Measurements from ENCODE around the gene SIRT2. TPM values are rescaled to one million over a fixed set of nuclear protein-coding genes. Genes with fewer than 3 reads are reported as not detected.

Gene SIRT2
- polyA plus RNA-seq, 3 donors = 57.5 to 65.9 (median 64.3) TPM

DNA sequence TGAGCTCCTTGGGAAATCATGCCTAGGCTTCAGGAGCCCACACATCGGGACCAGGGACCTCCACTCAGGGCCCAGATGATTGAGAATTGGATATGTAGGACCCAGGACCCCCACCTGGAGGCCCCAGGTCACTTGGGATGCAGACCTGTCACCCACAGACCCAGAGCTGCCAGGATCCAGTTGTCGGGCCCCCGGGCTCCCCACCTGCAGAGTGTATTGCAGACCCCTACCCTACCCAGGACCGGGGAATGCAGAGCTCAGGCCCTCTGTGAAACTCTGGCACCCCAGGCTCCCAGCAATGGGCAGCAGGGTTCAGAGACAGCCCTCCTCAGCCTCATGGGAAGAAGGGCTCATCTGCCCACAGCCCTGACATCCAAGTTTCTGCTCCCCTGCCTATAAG lies 6.2 kb upstream of the SIRT2 start:
- no peak for DNase-seq
- peaks cover 0 to 5% (median 0%) of the 10 kb centered on the region in 7 donors for H3K9me3 Mint-ChIP-seq
- peaks cover 4 to 11% of the 10 kb centered on the region in 2 donors for H3K4me1 ChIP-seq (ENCODE audit: control insufficient read depth in 1 of 2, insufficient read depth in 2 of 2, low read length in 2 of 2)
- H3K4me3 Mint-ChIP-seq = no peak overlapping the region
- peak overlapping the region in 2 of 7 donors; percentile 40 to 57 for H3K27ac Mint-ChIP-seq
- H3K9me3 ChIP-seq (replicated peaks in 1 of 2; ENCODE audit: control insufficient read depth in 1 of 2, insufficient read depth in 1 of 2, low read length in 2 of 2) = no peaks in the 10 kb centered on the region
- no peak overlapping the region for H3K9ac ChIP-seq (ENCODE audit: insufficient read depth, low read length, poor library complexity, severe bottlenecking)
- H3K27me3 Mint-ChIP-seq (ENCODE audit: low read depth in 3 of 3) = no peaks in the 10 kb centered on the region
- H3K36me3 ChIP-seq (replicated peaks in 1 of 2; ENCODE audit: control insufficient read depth in 1 of 2, insufficient read depth in 2 of 2, low read length in 2 of 2) = peaks cover 42 to 45% of the 10 kb centered on the region in 2 donors
- H4K20me1 ChIP-seq (ENCODE audit: insufficient read depth, low read length) = no peaks in the 10 kb centered on the region
- no peak overlapping the region for H3K4me3 ChIP-seq (replicated peaks in 1 of 3; ENCODE audit: low read depth in 2 of 3, low read length in 3 of 3)
- peaks cover 23% of the 10 kb centered on the region for H3K79me2 ChIP-seq (ENCODE audit: insufficient read depth, low read length)
- TF ChIP-seq, protein P1, sequence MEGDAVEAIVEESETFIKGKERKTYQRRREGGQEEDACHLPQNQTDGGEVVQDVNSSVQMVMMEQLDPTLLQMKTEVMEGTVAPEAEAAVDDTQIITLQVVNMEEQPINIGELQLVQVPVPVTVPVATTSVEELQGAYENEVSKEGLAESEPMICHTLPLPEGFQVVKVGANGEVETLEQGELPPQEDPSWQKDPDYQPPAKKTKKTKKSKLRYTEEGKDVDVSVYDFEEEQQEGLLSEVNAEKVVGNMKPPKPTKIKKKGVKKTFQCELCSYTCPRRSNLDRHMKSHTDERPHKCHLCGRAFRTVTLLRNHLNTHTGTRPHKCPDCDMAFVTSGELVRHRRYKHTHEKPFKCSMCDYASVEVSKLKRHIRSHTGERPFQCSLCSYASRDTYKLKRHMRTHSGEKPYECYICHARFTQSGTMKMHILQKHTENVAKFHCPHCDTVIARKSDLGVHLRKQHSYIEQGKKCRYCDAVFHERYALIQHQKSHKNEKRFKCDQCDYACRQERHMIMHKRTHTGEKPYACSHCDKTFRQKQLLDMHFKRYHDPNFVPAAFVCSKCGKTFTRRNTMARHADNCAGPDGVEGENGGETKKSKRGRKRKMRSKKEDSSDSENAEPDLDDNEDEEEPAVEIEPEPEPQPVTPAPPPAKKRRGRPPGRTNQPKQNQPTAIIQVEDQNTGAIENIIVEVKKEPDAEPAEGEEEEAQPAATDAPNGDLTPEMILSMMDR (IDR thresholded peaks at IDR 0.05) = no peak
- H2AFZ ChIP-seq (ENCODE audit: insufficient read depth, low read depth, low read length, poor library complexity, severe bottlenecking) = no peak overlapping the region
- intact Hi-C loops (cut with micrococcal nuclease) = no loop called here
- 100% methylated on average over 2 of the region's 4 CpGs for WGBS (ENCODE audit: insufficient coverage)
- no peaks in the 10 kb centered on the region for H3K27me3 ChIP-seq (ENCODE audit: control insufficient read depth in 2 of 2, insufficient read depth in 2 of 2, low read length in 2 of 2)
- H3K4me1 Mint-ChIP-seq = peaks cover 7% of the 10 kb centered on the region
- no peak overlapping the region for H3K4me2 ChIP-seq (replicated peaks; ENCODE audit: extremely low read depth, low read length, poor library complexity, severe bottlenecking)
- H3K27ac ChIP-seq (ENCODE audit: low read depth in 1 of 2, low read length in 2 of 2) = no peak overlapping the region
- peaks cover 43 to 58% of the 10 kb centered on the region in 2 donors for H3K36me3 Mint-ChIP-seq

DNA sequence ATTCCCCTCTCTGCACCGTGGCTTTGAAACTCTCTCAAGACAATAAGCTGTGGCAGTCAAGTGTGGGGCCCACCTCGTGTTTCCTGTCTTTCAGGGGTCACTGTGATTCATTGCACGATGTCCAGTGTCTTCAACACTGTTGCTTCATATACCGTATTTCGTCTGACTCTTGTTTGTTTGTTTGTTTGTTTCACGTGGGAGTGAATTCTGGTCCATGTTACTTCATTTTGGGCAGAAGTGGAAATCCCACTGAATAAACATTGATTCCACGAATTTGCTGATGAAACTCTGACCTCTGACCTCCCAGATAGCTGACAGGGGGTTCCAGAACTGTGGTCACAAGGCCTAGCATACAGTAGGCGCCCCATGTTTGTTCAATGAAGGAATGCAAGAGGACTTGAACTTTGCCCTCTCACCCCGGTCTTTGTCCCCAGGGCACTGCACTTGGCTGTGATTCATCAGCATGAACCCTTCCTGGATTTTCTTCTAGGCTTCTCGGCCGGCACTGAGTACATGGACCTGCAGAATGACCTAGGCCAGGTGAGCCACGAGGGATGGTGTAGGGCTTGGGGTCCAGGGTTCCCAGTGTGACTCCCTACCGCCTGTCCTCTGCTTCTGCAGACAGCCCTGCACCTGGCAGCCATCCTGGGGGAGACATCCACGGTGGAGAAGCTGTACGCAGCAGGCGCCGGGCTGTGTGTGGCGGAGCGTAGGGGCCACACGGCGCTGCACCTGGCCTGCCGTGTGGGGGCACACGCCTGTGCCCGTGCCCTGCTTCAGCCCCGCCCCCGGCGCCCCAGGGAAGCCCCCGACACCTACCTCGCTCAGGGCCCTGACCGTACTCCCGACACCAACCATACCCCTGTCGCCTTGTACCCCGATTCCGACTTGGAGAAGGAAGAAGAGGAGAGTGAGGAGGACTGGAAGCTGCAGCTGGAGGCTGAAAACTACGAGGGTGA lies 5.4 kb upstream of the SIRT2 start:
- Mint-ChIP-seq H3K4me1 (peaks cover 12% of the 10 kb centered on the region), H3K4me3 (no peak overlapping the region), H3K9me3 (peaks cover 0 to 5% (median 0%) of the 10 kb centered on the region in 7 donors), H3K27ac (peak overlapping the region in 2 of 7 donors; percentile 7 to 11), H3K36me3 (peaks cover 43 to 58% of the 10 kb centered on the region in 2 donors), H3K27me3 (ENCODE audit: low read depth in 3 of 3) (no peaks in the 10 kb centered on the region)
- H3K27ac ChIP-seq (ENCODE audit: low read depth in 1 of 2, low read length in 2 of 2) = peak overlapping the region in 1 of 2 donors; percentile 14
- H3K36me3 ChIP-seq (replicated peaks in 1 of 2; ENCODE audit: control insufficient read depth in 1 of 2, insufficient read depth in 2 of 2, low read length in 2 of 2) = peaks cover 42 to 45% of the 10 kb centered on the region in 2 donors
- peaks cover 31% of the 10 kb centered on the region for H3K79me2 ChIP-seq (ENCODE audit: insufficient read depth, low read length)
- peaks cover 10 to 17% of the 10 kb centered on the region in 2 donors for H3K4me1 ChIP-seq (ENCODE audit: control insufficient read depth in 1 of 2, insufficient read depth in 2 of 2, low read length in 2 of 2)
- H3K4me3 ChIP-seq (replicated peaks in 1 of 3; ENCODE audit: low read depth in 2 of 3, low read length in 3 of 3) = no peak overlapping the region
- WGBS (ENCODE audit: insufficient coverage) = 95% methylated on average over 23 of the region's 35 CpGs
- intact Hi-C loops (cut with micrococcal nuclease) = no loop called here
- no peaks in the 10 kb centered on the region for H3K27me3 ChIP-seq (ENCODE audit: control insufficient read depth in 2 of 2, insufficient read depth in 2 of 2, low read length in 2 of 2)
- DNase-seq = no peak
- H4K20me1 ChIP-seq (ENCODE audit: insufficient read depth, low read length) = no peaks in the 10 kb centered on the region
- H3K9me3 ChIP-seq (replicated peaks in 1 of 2; ENCODE audit: control insufficient read depth in 1 of 2, insufficient read depth in 1 of 2, low read length in 2 of 2) = no peaks in the 10 kb centered on the region
- no peak overlapping the region for H2AFZ ChIP-seq (ENCODE audit: insufficient read depth, low read depth, low read length, poor library complexity, severe bottlenecking)
- no peak overlapping the region for H3K9ac ChIP-seq (ENCODE audit: insufficient read depth, low read length, poor library complexity, severe bottlenecking)
- H3K4me2 ChIP-seq (replicated peaks; ENCODE audit: extremely low read depth, low read length, poor library complexity, severe bottlenecking) = no peak overlapping the region
- TF ChIP-seq, protein P1 (IDR thresholded peaks at IDR 0.05) = no peak
